Measurements from ENCODE around the gene MAP2K6.

GRCh38 chr17:69390795-69391501 is 23.5 kb upstream of the MAP2K6 start:
- TF ChIP-seq TEAD4 (IDR thresholded peaks at IDR 0.05; ENCODE audit: low read depth, low read length) (no peak), SP1 (IDR thresholded peaks at IDR 0.05; ENCODE audit: low read depth, low read length) (no peak), CTCF (IDR thresholded peaks at IDR 0.05; ENCODE audit: control extremely low read depth in 1 of 3, insufficient read depth in 1 of 3, low read depth in 1 of 3, low read length in 3 of 3) (no peak), POLR2AphosphoS5 (IDR thresholded peaks at IDR 0.05; ENCODE audit: low read depth, low read length) (no peak), EZH2 (IDR thresholded peaks at IDR 0.05; ENCODE audit: low read depth, low read length, severe bottlenecking) (no peak), POLR2A (IDR thresholded peaks at IDR 0.05; ENCODE audit: control extremely low read depth in 1 of 2, low read depth in 2 of 2, low read length in 2 of 2) (no peak), CREB1 (IDR thresholded peaks at IDR 0.05) (no peak), MAFK (IDR thresholded peaks at IDR 0.05; ENCODE audit: low read depth, low read length) (no peak), CHD2 (IDR thresholded peaks at IDR 0.05; ENCODE audit: low read length) (no peak), RAD21 (IDR thresholded peaks at IDR 0.05 in 1 of 2, conservative IDR thresholded peaks at IDR 0.05 in 1 of 2; ENCODE audit: low read depth in 2 of 2, low read length in 2 of 2) (no peak), MAX (IDR thresholded peaks at IDR 0.05) (no peak), CEBPB (IDR thresholded peaks at IDR 0.05; ENCODE audit: low read depth, low read length) (no peak)

Data from H1 (cell line).